AG10803 (cell line): ENCODE measurements around the gene CDH12.

ENCODE experiments used
- DNase-seq: peaks from one replicate; pipeline ENCODE4 v3.0.0; 2010; ENCODE audit warnings: low read depth
- H3K4me3 ChIP-seq: 2 replicates; pipeline ENCODE4 v1.5.1; 2011; ENCODE audit warnings: mild to moderate bottlenecking, low read length, control low read depth
- TF ChIP-seq, protein P1 (sequence below): conservative IDR thresholded peaks from 2 replicates; pipeline ENCODE4 v1.5.1; 2011; ENCODE audit warnings: mild to moderate bottlenecking, low read length, control low read depth, inconsistent platforms

CDH12 gene

DNA sequence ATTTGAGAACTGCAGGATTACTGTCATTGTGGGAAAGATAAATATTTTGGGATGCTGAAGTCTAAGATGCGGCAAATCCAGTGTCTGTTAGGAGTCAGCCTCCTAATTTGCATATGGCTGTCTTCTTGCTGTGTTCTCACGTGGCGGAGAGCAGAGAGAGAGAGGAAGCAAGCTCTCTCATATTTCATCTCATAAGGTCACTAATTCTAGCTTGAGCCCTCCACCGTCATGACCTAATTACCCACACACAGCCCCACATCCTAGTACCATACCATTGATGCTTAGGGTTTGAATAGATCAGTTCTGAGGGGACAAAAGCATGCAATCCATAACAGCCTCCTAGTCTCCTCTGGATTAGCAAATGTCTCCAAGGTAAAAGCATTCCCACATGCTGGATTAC is 124.5 kb downstream of the CDH12 start:
- TF ChIP-seq, protein P1, sequence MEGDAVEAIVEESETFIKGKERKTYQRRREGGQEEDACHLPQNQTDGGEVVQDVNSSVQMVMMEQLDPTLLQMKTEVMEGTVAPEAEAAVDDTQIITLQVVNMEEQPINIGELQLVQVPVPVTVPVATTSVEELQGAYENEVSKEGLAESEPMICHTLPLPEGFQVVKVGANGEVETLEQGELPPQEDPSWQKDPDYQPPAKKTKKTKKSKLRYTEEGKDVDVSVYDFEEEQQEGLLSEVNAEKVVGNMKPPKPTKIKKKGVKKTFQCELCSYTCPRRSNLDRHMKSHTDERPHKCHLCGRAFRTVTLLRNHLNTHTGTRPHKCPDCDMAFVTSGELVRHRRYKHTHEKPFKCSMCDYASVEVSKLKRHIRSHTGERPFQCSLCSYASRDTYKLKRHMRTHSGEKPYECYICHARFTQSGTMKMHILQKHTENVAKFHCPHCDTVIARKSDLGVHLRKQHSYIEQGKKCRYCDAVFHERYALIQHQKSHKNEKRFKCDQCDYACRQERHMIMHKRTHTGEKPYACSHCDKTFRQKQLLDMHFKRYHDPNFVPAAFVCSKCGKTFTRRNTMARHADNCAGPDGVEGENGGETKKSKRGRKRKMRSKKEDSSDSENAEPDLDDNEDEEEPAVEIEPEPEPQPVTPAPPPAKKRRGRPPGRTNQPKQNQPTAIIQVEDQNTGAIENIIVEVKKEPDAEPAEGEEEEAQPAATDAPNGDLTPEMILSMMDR, result no peak

DNA sequence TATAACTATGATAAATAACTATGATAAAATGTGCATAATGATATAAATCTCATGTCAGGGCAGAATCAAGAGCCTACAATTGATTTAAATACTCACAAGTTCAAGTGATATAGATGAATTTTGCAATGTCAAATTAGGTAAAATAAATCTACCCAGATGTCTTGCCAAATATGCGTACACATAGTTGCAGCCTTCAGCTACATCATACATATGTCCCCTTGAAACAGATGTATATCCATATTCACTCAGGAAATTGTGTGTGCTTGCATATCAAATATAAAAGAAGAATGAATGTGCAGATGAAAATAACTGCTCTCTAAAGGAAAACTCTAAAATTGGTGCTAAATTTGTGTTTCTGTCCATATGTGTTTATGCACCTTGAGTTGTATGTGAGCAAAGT is 130.7 kb downstream of the CDH12 start:
- no peak overlapping the region for H3K4me3 ChIP-seq
- no peak for DNase-seq
- TF ChIP-seq, protein P1, result no peak

More for the DNA sequence above, 124.5 kb downstream of the CDH12 start:
- no peak for DNase-seq
- no peak overlapping the region for H3K4me3 ChIP-seq

DNA sequence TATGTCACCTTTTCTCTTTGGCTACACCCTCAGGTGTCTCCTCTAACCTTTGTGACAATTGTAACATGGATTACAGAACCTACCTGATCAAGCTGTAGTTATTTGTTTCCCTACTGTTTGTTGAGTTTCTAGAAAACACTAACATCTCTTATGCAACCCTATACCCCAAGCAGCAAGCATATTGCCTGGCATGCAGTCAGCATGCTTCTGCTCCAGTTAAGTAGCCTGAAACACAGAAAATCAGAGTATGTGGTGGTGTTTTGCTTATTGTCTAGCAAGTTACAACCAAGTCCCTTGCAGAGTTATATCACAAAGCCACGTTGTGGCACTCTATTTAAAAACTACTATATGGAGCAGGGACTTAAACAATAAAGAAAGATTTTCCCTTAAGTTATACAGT is 131.1 kb downstream of the CDH12 start:
- H3K4me3 ChIP-seq, result no peak overlapping the region
- TF ChIP-seq, protein P1, result no peak
- DNase-seq, result no peak

DNA sequence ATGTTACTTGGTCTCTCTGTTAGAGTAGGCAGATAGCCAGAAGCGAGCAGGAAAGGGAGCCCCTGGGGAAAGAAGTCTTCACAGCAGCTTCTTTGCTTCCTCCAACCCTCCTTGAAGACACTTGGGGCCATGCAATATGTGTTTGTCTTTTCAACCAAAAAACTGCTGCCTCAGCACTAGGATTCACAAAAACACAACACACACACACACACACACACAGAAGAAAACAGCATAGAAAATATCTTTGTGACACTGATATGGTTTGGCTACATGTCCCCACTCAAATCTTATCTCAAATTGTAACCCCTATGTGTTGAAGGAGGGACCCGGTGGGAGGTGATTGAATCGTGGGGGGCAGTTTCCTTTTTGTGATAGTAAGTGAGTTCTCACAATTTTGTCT is 133.3 kb downstream of the CDH12 start:
- TF ChIP-seq, protein P1, result no peak
- no peak overlapping the region for H3K4me3 ChIP-seq
- no peak for DNase-seq

DNA sequence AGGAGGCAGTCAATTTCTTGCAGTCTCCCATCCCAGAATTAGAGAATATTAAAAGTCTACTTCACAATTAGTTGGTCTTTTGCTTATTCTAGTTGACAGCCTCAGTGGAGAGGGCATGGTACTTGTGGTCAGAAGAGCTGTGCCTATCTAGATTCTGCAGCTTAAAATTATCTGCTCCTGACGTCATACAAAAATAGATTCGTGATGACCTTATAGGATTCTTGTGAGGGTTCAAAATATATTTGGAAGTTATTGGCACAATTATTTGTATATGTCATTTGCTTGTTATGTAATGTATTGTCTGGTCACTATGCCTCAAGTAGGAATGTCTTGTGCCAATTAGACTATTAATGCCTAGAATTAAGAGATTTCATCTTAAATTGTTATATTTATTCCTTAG is 142.5 kb downstream of the CDH12 start:
- DNase-seq, result no peak
- TF ChIP-seq, protein P1, result no peak
- no peak overlapping the region for H3K4me3 ChIP-seq

DNA sequence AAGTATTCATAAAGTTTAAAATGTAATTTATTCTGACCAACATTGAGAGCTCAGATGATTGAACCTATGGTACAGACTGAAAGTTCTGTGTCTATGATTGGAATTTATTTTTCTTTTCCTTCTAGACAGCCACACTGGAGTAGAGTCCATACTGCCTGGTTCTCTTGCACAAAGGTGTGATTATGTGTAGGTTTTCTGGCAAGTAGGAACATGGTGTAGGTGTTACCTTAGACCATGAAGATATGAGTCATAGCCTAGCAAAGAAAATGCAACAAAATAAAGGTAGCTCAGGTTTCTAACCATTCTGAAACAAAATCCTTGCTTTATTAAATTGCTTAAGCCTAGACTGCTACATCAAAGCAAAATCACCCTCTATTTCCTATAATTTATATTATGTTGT is 143.4 kb downstream of the CDH12 start:
- DNase-seq, result no peak
- TF ChIP-seq, protein P1, result no peak

DNA sequence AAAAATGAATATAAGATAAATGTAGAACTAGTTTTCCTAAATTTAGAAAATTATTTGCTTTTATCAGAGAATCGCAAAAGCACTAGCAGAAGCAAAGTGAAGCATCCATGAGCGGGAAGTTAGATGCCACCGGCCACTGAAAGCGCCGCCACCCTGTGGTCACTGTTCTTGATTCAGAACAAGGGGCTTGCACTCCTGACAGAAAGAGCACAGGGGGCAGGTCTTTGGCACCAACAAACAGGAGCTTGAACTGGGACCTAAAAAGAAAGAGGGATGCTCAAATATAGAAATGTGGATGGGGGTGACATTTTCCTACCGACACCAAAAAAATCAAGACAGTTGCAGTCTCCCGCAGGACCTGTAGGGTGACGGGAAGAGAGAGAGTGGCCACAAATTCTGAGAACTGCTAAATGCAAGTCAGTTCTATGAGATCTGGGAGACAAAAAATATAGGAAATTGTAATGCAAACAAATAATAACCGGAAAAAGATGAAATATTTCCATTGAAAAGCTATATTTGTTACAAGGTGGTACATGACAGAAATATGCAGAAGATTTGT is 144.3 kb downstream of the CDH12 start:
- TF ChIP-seq, protein P1, result no peak
- no peak for DNase-seq
- no peak overlapping the region for H3K4me3 ChIP-seq

More for the DNA sequence above, 143.4 kb downstream of the CDH12 start:
- no peak overlapping the region for H3K4me3 ChIP-seq
